Cerebellar cortex (tissue), 1 donor: ENCODE data around the gene RPL41.
A peak's percentile ranks its signal among the peaks of the same experiment; 100 is the strongest.
"Not testable (repeated sequence)": the region's sequence is repeated elsewhere in the genome, so short reads cannot be mapped to it uniquely, and the experiment has no call there.

Experiments used
- DNase-seq: peaks from one replicate; pipeline ENCODE4 v3.0.0-alpha.2; 2015; ENCODE audit warnings: low spot score

The RPL41 gene

DNA sequence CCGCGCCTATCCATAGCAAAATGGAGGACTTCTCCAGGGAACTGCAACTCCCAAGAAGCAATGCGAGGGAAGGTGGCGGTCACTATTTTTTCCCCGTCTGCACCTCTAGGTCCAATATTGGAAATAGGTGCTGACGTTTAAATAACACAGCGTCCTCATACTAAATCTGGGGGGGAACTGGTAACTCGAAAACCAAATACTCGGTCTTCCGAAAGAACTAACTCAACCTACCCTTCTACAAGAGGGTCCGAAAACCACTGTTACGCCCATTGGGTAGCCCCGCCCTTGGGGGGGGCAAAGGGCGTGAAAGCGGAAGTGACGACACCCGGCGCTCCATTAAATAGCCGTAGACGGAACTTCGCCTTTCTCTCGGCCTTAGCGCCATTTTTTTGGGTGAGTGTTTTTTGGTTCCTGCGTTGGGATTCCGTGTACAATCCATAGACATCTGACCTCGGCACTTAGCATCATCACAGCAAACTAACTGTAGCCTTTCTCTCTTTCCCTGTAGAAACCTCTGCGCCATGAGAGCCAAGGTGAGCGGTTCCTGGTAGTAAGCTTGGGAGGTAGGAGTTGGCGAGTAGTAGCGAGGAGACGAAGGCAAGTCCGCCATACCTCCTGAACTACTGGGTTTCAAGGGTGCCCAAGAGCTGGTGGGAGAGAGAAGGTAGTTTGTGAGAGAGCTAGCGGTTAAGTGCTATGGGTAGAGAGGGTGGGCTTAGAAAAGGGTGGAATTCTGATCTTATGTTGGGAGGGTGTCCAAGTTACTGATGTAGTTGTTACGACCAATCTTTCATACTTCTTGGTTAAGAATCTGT lies at the start of gene RPL41:
RPL41 (plus strand) TSS at position 367 of the 815 bp plus-strand sequence.
- peak; percentile 98 for DNase-seq

DNA sequence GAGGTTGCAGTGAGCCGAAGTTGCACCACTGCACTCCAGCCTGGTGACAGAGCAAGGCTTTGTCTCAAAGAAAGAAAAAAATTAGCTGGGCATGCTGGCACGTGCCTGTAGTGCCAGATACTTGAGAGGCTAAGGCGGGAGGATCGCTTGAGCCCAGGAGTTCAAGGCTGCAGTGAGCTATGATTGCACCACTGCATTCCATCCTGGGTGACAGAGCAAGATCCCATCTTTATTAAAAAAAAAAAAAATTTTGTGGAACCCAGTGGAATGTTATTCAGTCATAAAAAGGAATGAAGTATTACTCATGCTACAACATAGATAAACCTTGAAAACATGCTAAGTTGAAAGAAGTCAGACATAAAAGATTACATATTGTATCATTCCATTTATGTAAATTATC lies 44.8 kb upstream of the RPL41 start:
- DNase-seq, result no peak

DNA sequence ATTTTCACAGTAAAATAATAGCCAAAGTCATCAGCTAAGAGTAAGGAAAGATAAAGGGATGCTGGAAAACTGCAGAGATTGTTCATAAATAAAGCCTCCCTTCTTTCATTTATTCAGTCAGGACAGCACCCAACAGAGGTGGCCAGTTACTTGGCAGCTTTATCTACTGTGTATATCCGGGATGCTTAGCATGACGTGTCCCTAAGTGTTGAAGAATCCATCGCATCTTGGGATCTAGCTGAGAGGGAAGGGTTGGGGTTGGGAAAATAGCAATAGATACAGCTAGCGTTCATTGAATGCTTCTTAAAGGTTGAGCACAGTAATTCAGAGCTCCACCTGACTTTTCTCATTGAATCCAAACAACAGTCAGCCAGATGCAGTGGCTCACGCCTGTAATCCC lies 42.0 kb upstream of the RPL41 start:
- no peak for DNase-seq

DNA sequence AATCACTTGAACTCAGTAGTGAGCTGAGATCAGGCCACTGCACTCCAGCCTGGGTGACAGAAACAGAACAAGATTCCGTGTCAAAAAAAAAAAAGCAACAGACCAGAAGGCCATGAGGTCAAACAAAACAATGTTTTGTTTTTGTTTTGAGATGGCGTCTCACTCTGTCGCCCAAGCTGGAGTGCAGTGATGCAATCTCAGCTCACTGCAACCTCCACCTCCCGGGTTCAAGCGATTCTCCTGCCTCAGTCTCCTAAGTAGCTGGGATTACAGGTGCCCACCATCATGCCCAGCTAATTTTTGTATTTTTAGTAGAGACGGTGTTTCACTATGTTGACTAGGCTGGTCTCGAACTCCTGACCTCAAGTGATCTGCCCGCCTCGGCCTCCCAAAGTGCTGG lies 38.5 kb upstream of the RPL41 start:
- DNase-seq, result not testable (repeated sequence)

DNA sequence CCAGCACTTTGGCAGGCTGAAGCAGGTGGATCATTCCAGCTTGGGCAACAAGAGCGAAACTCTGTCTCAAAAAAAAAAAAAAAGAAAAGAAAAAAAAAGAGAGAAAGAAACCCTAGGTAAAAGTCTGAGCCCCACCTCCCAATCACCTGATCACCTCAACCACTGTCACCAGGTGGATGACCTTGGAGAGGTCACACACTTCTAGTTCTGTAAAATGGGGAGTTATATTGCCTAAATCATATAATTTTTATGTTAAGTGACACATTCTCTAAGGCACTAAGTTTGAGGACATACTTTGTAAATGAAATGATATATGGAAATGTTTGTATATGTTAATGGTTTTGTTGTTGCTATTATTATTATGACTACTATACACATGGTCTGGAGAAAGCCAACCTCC lies 38.0 kb upstream of the RPL41 start:
- DNase-seq, result no peak

DNA sequence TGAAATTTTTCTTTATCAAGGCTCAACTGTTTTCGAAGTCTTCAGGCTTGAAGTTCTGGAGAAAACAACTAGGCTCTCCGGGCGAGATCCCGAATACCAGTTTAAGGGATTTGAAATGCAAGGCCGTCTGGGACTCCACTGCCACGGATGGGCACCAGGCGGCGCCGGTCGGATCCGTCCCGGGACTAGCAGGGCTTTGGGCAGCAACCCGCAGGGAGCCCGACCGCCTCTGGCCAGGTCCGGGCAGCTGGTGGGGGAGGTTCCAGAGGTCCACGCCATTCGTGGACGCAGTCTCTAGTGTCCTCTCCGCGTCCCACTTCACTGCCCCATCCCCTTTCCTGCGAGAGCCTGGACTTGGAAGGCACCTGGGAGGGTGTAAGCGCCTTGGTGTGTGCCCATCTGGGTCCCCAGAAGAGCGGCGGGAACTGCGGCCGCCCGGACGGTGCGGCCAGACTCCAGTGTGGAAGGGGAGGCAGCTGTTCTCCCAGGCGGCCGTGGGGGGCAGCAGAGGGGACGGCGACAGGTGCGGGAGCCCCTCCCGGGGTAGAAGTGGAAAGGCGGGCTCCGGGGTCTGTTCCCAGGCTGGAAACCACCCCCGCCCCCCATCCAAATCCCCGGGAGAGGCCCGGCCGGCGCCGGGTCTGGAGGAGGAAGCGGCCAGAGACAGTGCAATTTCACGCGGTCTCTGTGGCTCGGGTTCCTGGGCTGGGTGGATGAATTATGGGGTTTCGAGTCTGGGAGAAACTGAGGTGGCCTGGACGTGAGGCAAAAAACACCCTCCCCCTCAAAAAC lies 37.3 kb upstream of the RPL41 start:
- DNase-seq, result peak; percentile 68

DNA sequence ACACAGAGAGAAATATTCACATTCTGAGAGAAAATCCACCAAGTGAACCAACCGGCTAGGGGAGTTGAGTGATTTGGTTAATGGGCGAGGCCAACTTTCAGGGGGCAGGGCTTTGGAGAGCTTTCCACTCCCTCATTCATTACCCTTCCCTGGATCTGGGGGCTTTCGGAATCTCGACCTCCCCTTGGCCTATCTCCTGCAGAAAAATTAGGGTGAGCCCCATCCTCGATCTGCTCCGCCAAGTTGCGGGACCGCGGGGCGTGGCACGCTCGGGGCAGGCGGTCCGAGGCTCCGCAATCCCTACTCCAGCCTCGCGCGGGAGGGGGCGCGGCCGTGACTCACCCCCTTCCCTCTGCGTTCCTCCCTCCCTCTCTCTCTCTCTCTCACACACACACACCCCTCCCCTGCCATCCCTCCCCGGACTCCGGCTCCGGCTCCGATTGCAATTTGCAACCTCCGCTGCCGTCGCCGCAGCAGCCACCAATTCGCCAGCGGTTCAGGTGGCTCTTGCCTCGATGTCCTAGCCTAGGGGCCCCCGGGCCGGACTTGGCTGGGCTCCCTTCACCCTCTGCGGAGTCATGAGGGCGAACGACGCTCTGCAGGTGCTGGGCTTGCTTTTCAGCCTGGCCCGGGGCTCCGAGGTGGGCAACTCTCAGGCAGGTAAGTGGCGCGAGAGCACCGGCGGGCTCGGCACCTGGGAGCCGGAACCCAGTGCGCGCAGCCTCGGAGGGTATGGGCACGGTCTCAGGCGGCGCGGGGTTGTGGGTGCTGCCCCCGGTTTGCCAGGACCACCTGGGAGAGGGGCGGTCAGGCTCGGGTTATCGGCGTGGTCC lies 36.5 kb upstream of the RPL41 start, which contains the start of gene ERBB3:
ERBB3 (plus strand) TSS at position 443 of the 833 bp plus-strand sequence; CDS start at position 579, 136 bp downstream.
- DNase-seq, result peak; percentile 58

DNA sequence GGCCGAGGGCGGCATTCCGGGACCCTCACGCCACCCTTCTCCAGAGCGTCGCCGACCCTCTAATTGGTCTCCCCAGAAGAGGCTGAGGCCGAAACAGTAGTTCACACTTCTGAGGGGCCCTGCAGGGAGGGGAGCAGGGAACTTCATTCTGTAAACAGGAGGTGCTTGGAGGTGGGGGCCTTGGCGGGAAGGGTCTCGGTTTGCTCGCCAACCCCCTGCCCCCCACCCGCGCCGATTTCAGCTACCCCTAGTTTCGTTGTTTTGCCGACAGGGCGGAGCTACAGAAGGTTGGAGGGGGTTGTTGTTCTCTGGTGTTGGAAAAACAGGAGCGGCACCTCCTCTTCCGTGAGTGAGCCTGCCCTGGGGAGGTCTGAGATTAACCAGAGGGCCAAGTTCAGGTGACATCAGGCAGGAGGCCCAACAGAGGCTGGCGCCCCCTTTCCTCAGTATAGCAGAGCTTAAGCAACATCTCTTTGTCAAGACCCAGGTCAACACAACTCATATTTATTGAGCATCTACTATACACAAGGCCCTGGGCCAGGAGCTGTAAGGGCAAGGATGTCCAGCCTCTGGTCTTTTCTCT lies 35.8 kb upstream of the RPL41 start:
- DNase-seq, result no peak

DNA sequence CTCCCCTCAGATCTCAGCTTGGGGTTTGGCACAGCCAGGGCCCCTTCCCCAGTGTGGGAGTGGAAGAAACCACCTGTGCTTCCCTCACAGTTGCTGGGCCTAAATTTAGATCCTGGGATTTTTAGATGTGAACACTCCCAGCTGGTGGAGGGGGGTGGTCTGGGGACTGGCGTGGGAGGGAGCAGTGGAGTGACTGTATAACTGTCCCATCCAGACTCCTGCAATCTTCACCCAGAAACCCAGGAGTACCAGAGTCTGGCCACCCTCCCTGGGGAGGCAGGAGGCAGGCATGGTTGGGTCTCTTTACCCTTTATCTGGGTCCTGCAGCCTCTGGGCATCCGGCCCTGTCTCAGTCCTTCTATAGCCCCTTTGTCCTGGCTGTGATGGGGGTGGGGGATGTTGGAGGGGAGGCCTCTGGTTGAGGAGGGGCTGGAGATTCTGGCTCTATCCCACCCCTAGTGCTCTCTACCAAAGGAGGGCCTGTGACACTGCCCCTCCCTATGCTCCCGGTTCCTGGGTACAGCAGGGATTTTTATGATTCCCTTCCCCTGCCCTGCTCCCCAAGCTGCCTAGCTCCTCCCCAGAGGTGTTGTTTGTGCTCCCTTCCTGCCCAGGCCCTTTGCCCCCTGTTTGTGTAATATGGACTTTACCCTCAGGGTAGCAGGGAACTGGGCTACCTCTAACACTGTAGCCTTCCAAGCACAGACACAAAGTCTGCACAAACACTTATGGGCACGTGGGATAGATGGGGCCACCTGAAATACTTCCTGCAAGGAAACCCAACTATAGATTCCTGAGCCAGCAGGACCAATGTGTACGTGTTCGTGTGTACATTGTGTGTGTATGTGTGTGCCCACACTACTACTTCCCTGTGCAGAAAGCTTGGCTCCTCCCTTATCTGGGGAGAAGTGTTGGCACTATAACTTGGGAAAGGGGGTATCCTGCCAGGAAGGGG lies 34.8 kb upstream of the RPL41 start:
- DNase-seq, result no peak

DNA sequence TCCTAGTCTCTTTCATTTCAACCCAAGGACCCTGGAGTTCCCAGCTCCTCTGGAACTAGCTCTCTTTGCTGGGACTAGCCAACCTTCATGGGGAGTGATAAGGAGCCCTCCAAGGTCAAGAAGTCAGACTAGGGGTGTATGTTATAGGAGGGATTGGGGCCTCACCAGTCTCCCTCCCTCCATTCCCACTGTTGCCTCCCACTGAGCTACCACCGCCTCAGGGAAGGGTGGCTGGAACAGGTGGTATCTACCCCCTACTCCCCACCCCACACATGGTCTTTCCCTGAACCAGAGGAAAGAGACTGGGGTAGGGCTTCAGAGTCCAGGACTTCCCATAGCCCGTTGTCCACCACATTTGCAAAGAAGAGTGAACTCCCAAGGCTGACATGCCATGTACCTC lies 34.1 kb upstream of the RPL41 start:
- DNase-seq, result no peak

DNA sequence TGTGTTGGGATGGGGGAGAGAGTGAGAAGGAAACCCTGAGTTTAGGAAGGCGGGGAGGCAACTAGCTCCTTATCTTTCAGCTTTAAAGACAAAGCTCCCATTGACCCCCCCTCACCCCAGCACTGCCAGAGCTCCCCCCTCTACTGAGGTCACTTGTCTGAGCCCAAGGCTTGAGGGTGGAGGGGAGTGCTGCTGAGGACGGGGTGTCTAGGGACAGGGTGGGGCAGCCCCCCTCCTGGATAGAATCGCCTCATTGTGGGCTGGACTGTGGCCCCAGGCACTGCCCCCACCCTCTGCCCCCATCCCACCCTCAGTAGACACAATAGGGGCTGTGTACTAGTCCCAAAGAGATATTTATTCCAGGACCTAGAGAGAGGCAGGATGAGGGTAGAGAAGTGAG lies 33.5 kb upstream of the RPL41 start:
- no peak for DNase-seq

DNA sequence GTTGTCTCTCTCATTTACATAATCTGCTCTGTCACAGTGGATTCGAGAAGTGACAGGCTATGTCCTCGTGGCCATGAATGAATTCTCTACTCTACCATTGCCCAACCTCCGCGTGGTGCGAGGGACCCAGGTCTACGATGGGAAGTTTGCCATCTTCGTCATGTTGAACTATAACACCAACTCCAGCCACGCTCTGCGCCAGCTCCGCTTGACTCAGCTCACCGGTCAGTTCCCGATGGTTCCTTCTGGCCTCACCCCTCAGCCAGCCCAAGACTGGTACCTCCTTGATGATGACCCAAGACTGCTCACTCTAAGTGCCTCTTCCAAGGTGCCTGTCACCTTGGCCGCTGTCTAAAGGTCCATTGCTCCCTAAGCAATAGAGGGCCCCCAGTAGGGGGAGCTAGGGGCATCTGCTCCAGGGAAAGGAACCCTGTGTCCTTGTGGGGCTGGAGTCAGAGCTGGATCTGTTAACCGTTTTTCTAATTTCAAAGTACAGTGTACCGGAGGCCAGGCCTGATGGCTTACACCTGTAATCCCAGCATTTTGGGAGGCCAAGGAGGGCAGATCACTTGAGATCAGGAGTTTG lies 31.4 kb upstream of the RPL41 start:
- DNase-seq, result peak; percentile 55

DNA sequence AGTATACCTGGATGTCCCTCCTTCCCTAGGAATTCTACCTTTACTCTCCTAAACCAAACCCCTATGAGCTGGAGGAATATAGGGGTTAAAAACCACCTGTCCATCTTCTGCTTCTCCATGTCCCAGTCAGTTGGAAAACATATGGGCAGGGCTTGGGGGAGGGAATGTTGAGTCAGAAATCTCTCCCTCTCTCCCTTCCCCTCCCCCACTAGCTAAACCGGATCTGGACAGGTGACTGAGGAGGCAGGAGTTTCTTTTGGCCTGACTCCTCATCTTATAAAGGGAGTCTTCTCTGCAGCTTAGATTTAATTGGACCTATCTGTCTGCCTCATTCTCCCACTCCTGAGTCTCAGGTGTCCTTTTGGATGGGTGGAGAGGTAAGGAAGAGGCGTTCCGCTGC lies 30.3 kb upstream of the RPL41 start:
- DNase-seq, result no peak

DNA sequence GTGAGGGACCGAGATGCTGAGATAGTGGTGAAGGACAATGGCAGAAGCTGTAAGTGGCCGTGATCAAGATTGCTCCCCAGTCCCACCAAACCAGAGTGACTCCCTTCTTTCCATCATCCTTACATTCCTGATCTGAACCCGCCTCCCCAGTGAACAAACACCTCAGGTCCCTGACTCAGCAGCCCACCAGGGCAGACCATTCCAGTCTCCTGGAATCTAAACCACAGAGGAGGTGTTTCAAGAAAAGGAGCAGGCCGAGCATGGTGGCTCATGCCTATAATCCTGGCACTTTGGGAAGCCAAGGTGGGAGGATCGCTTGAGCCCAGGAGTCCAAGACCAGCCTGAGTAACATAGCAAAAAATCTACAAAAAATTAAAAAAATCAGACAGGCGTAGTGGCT lies 29.8 kb upstream of the RPL41 start:
- no peak for DNase-seq

DNA sequence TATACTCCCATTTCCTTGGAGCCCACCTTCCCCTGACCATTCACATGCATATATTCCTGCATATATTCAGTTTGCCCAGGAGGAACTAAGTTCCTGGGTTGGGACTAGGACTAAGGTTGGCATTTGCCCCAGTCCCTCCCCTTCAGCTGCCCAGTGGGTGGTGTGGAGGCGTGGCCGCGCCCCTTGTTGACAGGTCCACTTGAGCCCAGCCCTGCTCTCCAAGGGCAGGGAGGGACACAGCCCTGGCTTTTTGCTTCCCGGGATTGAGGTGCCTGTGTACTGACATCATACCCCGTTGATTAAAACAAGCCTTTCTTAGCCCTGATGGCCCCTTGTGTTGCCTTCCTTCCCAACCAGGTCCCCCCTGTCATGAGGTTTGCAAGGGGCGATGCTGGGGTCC lies 29.2 kb upstream of the RPL41 start:
- no peak for DNase-seq

DNA sequence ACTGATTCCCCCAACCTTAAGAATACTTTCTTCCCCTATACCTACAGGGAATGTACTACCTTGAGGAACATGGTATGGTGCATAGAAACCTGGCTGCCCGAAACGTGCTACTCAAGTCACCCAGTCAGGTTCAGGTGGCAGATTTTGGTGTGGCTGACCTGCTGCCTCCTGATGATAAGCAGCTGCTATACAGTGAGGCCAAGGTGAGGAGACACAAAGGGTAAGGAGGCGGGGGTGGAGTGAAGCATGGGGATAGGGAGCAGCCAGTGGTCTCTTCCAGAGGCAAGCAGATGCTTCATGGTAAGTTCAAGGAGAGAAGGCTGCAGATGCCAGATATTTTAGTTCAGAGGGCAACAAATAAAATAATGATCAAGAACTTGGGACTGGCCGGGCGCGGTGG lies 18.7 kb upstream of the RPL41 start:
- DNase-seq, result no peak

DNA sequence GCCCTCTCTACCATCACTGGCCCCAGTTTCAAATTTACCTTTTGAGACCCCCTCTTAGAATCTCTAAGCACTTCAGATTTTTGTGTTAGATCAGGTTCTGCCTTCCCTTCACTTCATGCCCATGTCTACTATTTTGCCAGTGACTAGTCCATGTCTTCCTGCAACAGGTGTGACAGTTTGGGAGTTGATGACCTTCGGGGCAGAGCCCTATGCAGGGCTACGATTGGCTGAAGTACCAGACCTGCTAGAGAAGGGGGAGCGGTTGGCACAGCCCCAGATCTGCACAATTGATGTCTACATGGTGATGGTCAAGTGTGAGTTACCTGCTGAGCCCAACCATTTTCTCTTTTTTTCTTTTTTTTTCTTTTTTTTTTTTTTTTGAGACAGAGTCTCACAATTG lies 17.8 kb upstream of the RPL41 start:
- no peak for DNase-seq

DNA sequence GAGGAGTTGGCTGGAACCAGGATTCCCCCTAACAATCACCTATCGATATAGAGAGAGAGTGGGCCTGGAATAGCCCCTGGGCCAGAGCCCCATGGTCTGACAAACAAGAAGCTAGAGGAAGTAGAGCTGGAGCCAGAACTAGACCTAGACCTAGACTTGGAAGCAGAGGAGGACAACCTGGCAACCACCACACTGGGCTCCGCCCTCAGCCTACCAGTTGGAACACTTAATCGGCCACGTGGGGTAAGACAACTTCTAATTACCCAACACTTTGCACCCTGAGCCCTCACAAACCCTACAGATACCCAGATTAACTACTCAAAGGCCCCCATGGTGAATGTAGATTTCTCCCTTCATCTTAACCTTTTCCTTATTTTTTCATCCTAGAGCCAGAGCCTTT lies 16.6 kb upstream of the RPL41 start:
- DNase-seq, result no peak

DNA sequence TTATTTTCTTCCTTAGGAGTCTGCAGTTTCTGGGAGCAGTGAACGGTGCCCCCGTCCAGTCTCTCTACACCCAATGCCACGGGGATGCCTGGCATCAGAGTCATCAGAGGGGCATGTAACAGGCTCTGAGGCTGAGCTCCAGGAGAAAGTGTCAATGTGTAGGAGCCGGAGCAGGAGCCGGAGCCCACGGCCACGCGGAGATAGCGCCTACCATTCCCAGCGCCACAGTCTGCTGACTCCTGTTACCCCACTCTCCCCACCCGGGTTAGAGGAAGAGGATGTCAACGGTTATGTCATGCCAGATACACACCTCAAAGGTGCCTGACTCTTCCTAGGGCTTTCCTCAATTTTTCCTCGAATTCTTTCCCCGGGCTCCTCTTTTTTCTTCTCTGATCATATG lies 15.4 kb upstream of the RPL41 start:
- no peak for DNase-seq

DNA sequence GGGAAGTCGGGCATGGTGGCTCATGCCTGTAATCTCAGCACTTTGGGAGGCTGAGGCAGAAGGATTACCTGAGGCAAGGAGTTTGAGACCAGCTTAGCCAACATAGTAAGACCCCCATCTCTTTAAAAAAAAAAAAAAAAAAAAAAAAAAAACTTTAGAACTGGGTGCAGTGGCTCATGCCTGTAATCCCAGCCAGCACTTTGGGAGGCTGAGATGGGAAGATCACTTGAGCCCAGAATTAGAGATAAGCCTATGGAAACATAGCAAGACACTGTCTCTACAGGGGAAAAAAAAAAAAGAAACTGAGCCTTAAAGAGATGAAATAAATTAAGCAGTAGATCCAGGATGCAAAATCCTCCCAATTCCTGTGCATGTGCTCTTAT lies 13.8 kb upstream of the RPL41 start:
- no peak for DNase-seq
